GM12878 (cell line): ENCODE measurements around the gene C11orf91. TPM values are rescaled to one million over a fixed set of nuclear protein-coding genes. Genes with fewer than 3 reads are reported as not detected.

ENCODE experiments used
- ATAC-seq: fragments of 200-7000 bp; cut with Tn5 transposase; 3 replicates; pipeline ENCODE4 v1.9.1; 2020; ENCODE audit warnings: mild to moderate bottlenecking, moderate library complexity
- BruUV-seq: library from RNA; stranded (reverse); fragments of 400-500 nt; replicated peaks from 2 replicates; lab custom pipeline; 2021; lab: Mats Ljungman, UMichigan
- CTCF ChIA-PET: fragments of 300-600 bp; sonication (Branson Sonifier 250); formaldehyde crosslinking; extraction: SDS; loops from one replicate; lab custom pipeline; 2021; ENCODE audit warnings: inconsistent platforms; lab: Yijun Ruan, JAX
- POLR2A ChIA-PET: fragments of 350-600 bp; formaldehyde crosslinking; extraction: SDS; loops from one replicate; lab custom pipeline; 2021; ENCODE audit warnings: inconsistent platforms; lab: Charles Lee
- RAD21 ChIA-PET: fragments of 300-600 bp; sonication (Branson Sonifier 250); formaldehyde crosslinking; loops from one replicate; lab custom pipeline; 2023; ENCODE audit warnings: antibody characterized with exemption; ENCODE audit not compliant: unreplicated experiment; lab: Charles Lee
- SMC1A ChIA-PET: fragments of 300-600 bp; sonication (Branson Sonifier 250); formaldehyde crosslinking; loops from one replicate; lab custom pipeline; 2023; ENCODE audit not compliant: unreplicated experiment, uncharacterized antibody; lab: Charles Lee
- DNase-seq: peaks from one replicate; pipeline ENCODE4 v3.0.0-alpha.2; 2011; ENCODE audit warnings: low read depth, low spot score
- FAIRE-seq: peaks from 3 replicates; lab custom pipeline; 2011; peaks lifted over from hg19 to GRCh38; lab: Jason Lieb, UNC
- H2AFZ ChIP-seq: 2 replicates; pipeline ENCODE4 v1.6.0; 2011; ENCODE audit warnings: low read depth, low read length, control low read depth; ENCODE audit not compliant: control insufficient read depth
- H3K27ac ChIP-seq: 2 replicates; pipeline ENCODE4 v1.5.1; 2011; ENCODE audit warnings: control low read depth; ENCODE audit not compliant: control insufficient read depth, insufficient read depth
- H3K27me3 ChIP-seq, 2 experiments: replicated peaks in 1 of 2; 2 replicates each; pipeline versions ENCODE4 v1.6.0 to v1.6.1; 2011; ENCODE audit warnings: low read length in 1 of 2; ENCODE audit not compliant: control insufficient read depth in 2 of 2, insufficient read depth in 2 of 2
- H3K36me3 ChIP-seq, 2 experiments: 2 replicates each; pipeline ENCODE4 v1.5.1; 2011; ENCODE audit warnings: low read length in 1 of 2; ENCODE audit not compliant: control insufficient read depth in 2 of 2, insufficient read depth in 2 of 2
- H3K4me1 ChIP-seq: 2 replicates; pipeline ENCODE4 v1.6.1; 2011; ENCODE audit warnings: mild to moderate bottlenecking, low read length, moderate library complexity, mixed read lengths; ENCODE audit not compliant: control insufficient read depth, insufficient read depth
- H3K4me2 ChIP-seq: 2 replicates; pipeline ENCODE4 v1.6.0; 2011; ENCODE audit warnings: control low read depth; ENCODE audit not compliant: control insufficient read depth, insufficient read depth
- H3K4me3 ChIP-seq: fragments of 200-600 bp; sonication (generic); 2 replicates; pipeline ENCODE4 v1.5.1; 2016
- H3K79me2 ChIP-seq: 2 replicates; pipeline ENCODE4 v1.6.0; 2011; ENCODE audit warnings: low read length; ENCODE audit not compliant: control insufficient read depth, insufficient read depth
- H3K9ac ChIP-seq: 2 replicates; pipeline ENCODE4 v1.8.0; 2011; ENCODE audit warnings: low read length, control low read depth, mixed read lengths; ENCODE audit not compliant: control insufficient read depth, insufficient read depth
- H3K9me3 ChIP-seq: replicated peaks from 3 replicates; pipeline ENCODE4 v1.5.1; 2011; ENCODE audit warnings: mild to moderate bottlenecking, low read length; ENCODE audit not compliant: control insufficient read depth, insufficient read depth
- H4K20me1 ChIP-seq: 2 replicates; pipeline ENCODE4 v1.6.0; 2011; ENCODE audit not compliant: control insufficient read depth, insufficient read depth
- POLR2AphosphoS2 ChIP-seq: IDR thresholded peaks from 2 replicates; pipeline ENCODE4 v1.6.1; 2011; ENCODE audit warnings: low read depth, mild to moderate bottlenecking, low read length, improper control_type of control experiment, moderate library complexity
- RELA ChIP-seq: fragments of 450-650 bp; IDR thresholded peaks from 2 replicates; pipeline ENCODE4 v1.8.0; 2014; ENCODE audit warnings: borderline replicate concordance; ENCODE audit not compliant: partially characterized antibody
- SIN3A ChIP-seq: IDR thresholded peaks from 2 replicates; pipeline ENCODE4 v1.6.1; 2012; ENCODE audit warnings: low read depth, low read length, improper control_type of control experiment
- TCF3 ChIP-seq: IDR thresholded peaks from 2 replicates; pipeline ENCODE4 v1.6.1; 2012; ENCODE audit warnings: low read depth, mild to moderate bottlenecking, low read length, borderline replicate concordance; ENCODE audit not compliant: insufficient read depth
- WGBS: methylation state at CpG from one replicate; pipeline ENCODE4 v1.1.6; 2016; ENCODE audit warnings: low lambda C conversion rate; ENCODE audit not compliant: insufficient replicate concordance, insufficient coverage; ENCODE audit errors: missing lambda C conversion rate; 5-methylcytosine and 5-hydroxymethylcytosine counted together
- in situ Hi-C: fragments of 300-500 bp; cut with MboI; formaldehyde crosslinking; loops from 9 replicates; pipeline ENCODE4 v1.14.3; 2018; ENCODE audit warnings: mixed read lengths
- intact Hi-C: fragments of 100-400 bp; cut with micrococcal nuclease; formaldehyde crosslinking; loops from one replicate; pipeline ENCODE4 v1.14.2; 2022; ENCODE audit not compliant: unreplicated experiment
- polyA plus RNA-seq, 11 experiments: library from polyadenylated mRNA; depleted of rRNA in 4 of 11; unstranded in 6 of 11; stranded (reverse) in 5 of 11; fragments of >200 nt; fragmentation: Nextera tagmentation in 4 of 11; fragmentation: Illumina TruSeq in 1 of 11; extraction: Ambion mirVana in 4 of 11; extraction: Trizol in 1 of 11; gene quantifications; 1 replicate in 1 of 11; 2 replicates in 10 of 11; pipeline versions ENCODE4 v1.2.1 to v1.2.3, GENCODE V29; 2011 to 2016; ENCODE audit warnings: inconsistent platforms in 2 of 11, missing spikeins in 2 of 11, low read depth in 1 of 11
- total RNA-seq, 4 experiments: library from RNA; depleted of rRNA in 3 of 4; stranded (reverse); fragments of >200 nt in 3 of 4; fragmentation: Illumina TruSeq in 1 of 4; extraction: Trizol in 1 of 4; gene quantifications; 2 replicates each; pipeline versions ENCODE4 v1.2.1 to v1.2.3, GENCODE V29; 2013 to 2021
- TF ChIP-seq, protein P1 (sequence below): IDR thresholded peaks from 2 replicates; pipeline ENCODE4 v1.6.1; 2012; ENCODE audit warnings: low read depth, low read length, improper control_type of control experiment

The C11orf91 gene
- total and polyA plus RNA-seq, 10 of the 15 experiments (the other 5 are each of a cell fraction or from before 2014, with no cell fraction given): not detected

DNA sequence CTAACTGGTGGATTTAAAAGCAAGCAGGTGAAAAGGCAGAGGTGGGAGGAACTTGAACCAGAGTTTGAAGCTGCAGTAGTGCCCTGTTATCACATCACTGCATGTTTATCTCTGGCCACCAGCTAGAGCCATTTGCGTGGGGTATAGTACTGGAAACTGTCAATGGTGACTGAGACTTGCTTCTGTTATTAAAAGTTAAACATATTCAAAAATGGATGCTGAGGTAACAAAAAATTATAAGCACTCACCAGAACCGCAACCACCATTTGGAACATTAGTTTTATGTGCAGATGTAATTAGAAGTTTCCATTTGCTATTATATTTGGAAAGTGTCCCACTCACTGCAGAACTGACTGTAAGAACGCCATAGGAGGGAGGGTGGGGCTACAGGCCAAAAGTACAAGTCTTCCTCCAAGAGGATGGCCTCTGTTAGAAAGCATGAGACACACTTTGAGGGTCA lies 36.8 kb upstream of the C11orf91 start:
- H3K4me3 ChIP-seq: no peak overlapping the region
- RAD21 ChIA-PET: interaction anchor here (1.4 to 3.0 kb wide), 3 partner anchors 13 to 70 kb away, joined by 5 to 16 read pairs (median 12); no protein-coding TSS in a partner anchor
- H3K4me1 ChIP-seq: peaks cover 12% of the 10 kb centered on the region
- no peak overlapping the region for H3K4me2 ChIP-seq
- H3K9me3 ChIP-seq: no peaks in the 10 kb centered on the region
- TF ChIP-seq RELA: no peak
- no peak for TF ChIP-seq SIN3A
- no peak for TF ChIP-seq POLR2AphosphoS2
- TF ChIP-seq TCF3: no peak
- TF ChIP-seq, protein P1, sequence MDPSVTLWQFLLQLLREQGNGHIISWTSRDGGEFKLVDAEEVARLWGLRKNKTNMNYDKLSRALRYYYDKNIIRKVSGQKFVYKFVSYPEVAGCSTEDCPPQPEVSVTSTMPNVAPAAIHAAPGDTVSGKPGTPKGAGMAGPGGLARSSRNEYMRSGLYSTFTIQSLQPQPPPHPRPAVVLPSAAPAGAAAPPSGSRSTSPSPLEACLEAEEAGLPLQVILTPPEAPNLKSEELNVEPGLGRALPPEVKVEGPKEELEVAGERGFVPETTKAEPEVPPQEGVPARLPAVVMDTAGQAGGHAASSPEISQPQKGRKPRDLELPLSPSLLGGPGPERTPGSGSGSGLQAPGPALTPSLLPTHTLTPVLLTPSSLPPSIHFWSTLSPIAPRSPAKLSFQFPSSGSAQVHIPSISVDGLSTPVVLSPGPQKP: no peak
- TF ChIP-seq, all 136 proteins: peak for 0
- SMC1A ChIA-PET: interaction anchor here (0.7 to 5.9 kb wide), 9 partner anchors 17 to 571 kb away, joined by 3 to 43 read pairs (median 5); no protein-coding TSS in a partner anchor
- in situ Hi-C loops (no loop called here), intact Hi-C loops (loop anchor here (5.0 kb wide), 1 partner anchor 35 kb away; the partner anchor contains the start of gene C11orf91)
- FAIRE-seq (no peak), ATAC-seq (no peak), DNase-seq (no peak)
- CTCF ChIA-PET: interaction anchor here (0.5 to 2.5 kb wide), 7 partner anchors 16 to 371 kb away, joined by 3 to 27 read pairs (median 4); no protein-coding TSS in a partner anchor
- Histone ChIP-seq H3K27ac (no peak overlapping the region), H3K79me2 (peaks cover 29% of the 10 kb centered on the region), H4K20me1 (no peaks in the 10 kb centered on the region), H3K27me3 (no peaks in the 10 kb centered on the region), H3K9ac (no peak overlapping the region), H3K36me3 (no peaks in the 10 kb centered on the region), H2AFZ (no peak overlapping the region)
- POLR2A ChIA-PET: interaction anchor here (0.7 to 1.1 kb wide), 3 partner anchors 10 to 348 kb away, joined by 3 to 4 read pairs (median 3); no protein-coding TSS in a partner anchor
- no TSS peak for BruUV-seq
- WGBS: 67% methylated on average over 3 of the region's 3 CpGs
